Tibial nerve (tissue), 4 donors: ENCODE data around the gene F10.

Source experiments
- EP300 ChIP-seq, 2 donors: sonication (generic); formaldehyde crosslinking; IDR thresholded peaks; one replicate each; pipeline ENCODE4 v1.6.1; 2017; ENCODE audit warnings: antibody characterized with exemption in 2 of 2, mild to moderate bottlenecking in 1 of 2
- POLR2A ChIP-seq, 2 donors: fragments of 450-650 bp; IDR thresholded peaks; one replicate each; pipeline ENCODE4 v1.6.1; 2017; ENCODE audit warnings: antibody characterized with exemption in 2 of 2, mild to moderate bottlenecking in 2 of 2, moderate library complexity in 2 of 2
- TF ChIP-seq, protein P1 (sequence below), 5 experiments: fragments of 200-600 bp in 3 of 5; fragments of 450-650 bp in 2 of 5; sonication (generic) in 3 of 5; IDR thresholded peaks; one replicate each; pipeline ENCODE4 v1.5.1; 2016 to 2019; ENCODE audit warnings: antibody characterized with exemption in 5 of 5, mild to moderate bottlenecking in 3 of 5, moderate library complexity in 2 of 5

DNA sequence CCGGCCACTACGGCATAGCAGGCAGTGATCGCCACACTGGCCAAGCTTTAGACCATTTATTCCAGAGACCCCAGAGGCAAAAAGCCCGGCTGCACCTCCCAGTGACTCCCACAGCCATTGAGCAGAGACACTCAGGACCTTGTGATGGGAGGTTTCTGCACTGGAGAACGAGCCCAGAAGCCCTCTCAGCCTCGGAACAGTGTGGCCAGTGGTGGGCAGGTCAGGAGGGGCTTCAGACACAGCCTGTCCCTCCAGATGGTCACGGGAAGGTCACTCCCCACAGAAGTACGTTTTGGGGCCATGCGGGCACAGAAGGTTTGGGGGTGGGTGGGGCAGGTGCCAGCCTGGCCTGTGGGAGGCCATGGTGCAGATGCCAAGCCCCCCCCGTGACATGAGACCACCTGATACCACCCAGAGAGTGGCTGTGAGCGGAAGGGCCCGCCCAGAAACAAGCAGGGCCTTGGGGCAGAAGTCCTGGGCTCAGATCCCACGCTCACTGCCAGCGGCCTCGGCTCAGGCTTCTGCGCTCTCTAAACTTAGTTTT lies 599 bp upstream of the F10 start:
- TF ChIP-seq, protein P1, sequence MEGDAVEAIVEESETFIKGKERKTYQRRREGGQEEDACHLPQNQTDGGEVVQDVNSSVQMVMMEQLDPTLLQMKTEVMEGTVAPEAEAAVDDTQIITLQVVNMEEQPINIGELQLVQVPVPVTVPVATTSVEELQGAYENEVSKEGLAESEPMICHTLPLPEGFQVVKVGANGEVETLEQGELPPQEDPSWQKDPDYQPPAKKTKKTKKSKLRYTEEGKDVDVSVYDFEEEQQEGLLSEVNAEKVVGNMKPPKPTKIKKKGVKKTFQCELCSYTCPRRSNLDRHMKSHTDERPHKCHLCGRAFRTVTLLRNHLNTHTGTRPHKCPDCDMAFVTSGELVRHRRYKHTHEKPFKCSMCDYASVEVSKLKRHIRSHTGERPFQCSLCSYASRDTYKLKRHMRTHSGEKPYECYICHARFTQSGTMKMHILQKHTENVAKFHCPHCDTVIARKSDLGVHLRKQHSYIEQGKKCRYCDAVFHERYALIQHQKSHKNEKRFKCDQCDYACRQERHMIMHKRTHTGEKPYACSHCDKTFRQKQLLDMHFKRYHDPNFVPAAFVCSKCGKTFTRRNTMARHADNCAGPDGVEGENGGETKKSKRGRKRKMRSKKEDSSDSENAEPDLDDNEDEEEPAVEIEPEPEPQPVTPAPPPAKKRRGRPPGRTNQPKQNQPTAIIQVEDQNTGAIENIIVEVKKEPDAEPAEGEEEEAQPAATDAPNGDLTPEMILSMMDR (IDR thresholded peaks at IDR 0.05) = no peak
- no peak for TF ChIP-seq POLR2A (IDR thresholded peaks at IDR 0.05)
- no peak for TF ChIP-seq EP300 (IDR thresholded peaks at IDR 0.05)
